HepG2 (cell line): ENCODE measurements around the gene FAM78A. TPM values are rescaled to one million over a fixed set of nuclear protein-coding genes. Genes with fewer than 3 reads are reported as not detected.

Experiments
- ERF ChIP-seq: IDR thresholded peaks from 2 replicates; pipeline ENCODE4 v1.6.1; 2018; ENCODE audit warnings: missing biosample characterization, missing genetic modification reagents
- KDM2A ChIP-seq: sonication (generic); formaldehyde crosslinking; IDR thresholded peaks from 2 replicates; pipeline ENCODE4 v1.4.0; 2020; ENCODE audit warnings: low read depth, missing genetic modification reagents, borderline replicate concordance
- MEF2D ChIP-seq: sonication (generic); formaldehyde crosslinking; IDR thresholded peaks from 2 replicates; pipeline ENCODE4 v1.5.1; 2020; ENCODE audit warnings: mild to moderate bottlenecking, missing genetic modification reagents
- ZNF513 ChIP-seq: sonication (generic); formaldehyde crosslinking; conservative IDR thresholded peaks from 2 replicates; pipeline ENCODE4 v1.5.0; 2020; ENCODE audit warnings: missing genetic modification reagents
- ZNF792 ChIP-seq: IDR thresholded peaks from 2 replicates; pipeline ENCODE4 v1.6.1; 2016
- ZSCAN12 ChIP-seq: sonication (generic); formaldehyde crosslinking; IDR thresholded peaks from 2 replicates; pipeline ENCODE4 v1.9.0; 2021; ENCODE audit warnings: mild to moderate bottlenecking, missing genetic modification reagents
- polyA plus RNA-seq, 8 experiments: library from polyadenylated mRNA; depleted of rRNA in 3 of 8; stranded (reverse) in 7 of 8; unstranded in 1 of 8; fragments of >200 nt; fragmentation: Illumina TruSeq in 4 of 8; extraction: Trizol in 4 of 8; gene quantifications; 2 replicates each; pipeline versions ENCODE4 v1.2.1 to v1.2.3, GENCODE V29; 2011 to 2016; ENCODE audit warnings: low read depth in 4 of 8, missing spikeins in 1 of 8, mixed read lengths in 1 of 8; ENCODE audit not compliant: insufficient read depth in 1 of 8
- total RNA-seq, 5 experiments: library from RNA; depleted of rRNA; stranded (reverse); fragments of >200 nt; fragmentation: Illumina TruSeq; extraction: Trizol; gene quantifications; 2 replicates each; pipeline ENCODE4 v1.2.3, GENCODE V29; 2016; ENCODE audit warnings: low read depth in 1 of 5
- TF ChIP-seq, protein P1 (sequence below): sonication (generic); formaldehyde crosslinking; IDR thresholded peaks from 2 replicates; pipeline ENCODE4 v1.9.0; 2021; ENCODE audit warnings: mild to moderate bottlenecking, missing genetic modification reagents
- TF ChIP-seq, protein P2 (sequence below): sonication (generic); formaldehyde crosslinking; IDR thresholded peaks from 2 replicates; pipeline ENCODE4 v1.4.0; 2020; ENCODE audit warnings: mild to moderate bottlenecking, missing genetic modification reagents
- TF ChIP-seq, protein P3 (sequence below): sonication (generic); formaldehyde crosslinking; IDR thresholded peaks from 2 replicates; pipeline ENCODE4 v1.8.1; 2022; ENCODE audit warnings: low read depth, mild to moderate bottlenecking, missing genetic modification reagents

The FAM78A gene
- total and polyA plus RNA-seq, 2 of the 13 experiments (the other 11 are each of a cell fraction or from before 2014, with no cell fraction given): 0.18 to 0.62 TPM

GRCh38 chr9:131289301-131290035, 13.2 kb upstream of the FAM78A start, which contains the start of gene PLPP7 (continued):
- no peak for TF ChIP-seq ZNF513 (CRISPR knock-in tag)
- TF ChIP-seq, protein P1, sequence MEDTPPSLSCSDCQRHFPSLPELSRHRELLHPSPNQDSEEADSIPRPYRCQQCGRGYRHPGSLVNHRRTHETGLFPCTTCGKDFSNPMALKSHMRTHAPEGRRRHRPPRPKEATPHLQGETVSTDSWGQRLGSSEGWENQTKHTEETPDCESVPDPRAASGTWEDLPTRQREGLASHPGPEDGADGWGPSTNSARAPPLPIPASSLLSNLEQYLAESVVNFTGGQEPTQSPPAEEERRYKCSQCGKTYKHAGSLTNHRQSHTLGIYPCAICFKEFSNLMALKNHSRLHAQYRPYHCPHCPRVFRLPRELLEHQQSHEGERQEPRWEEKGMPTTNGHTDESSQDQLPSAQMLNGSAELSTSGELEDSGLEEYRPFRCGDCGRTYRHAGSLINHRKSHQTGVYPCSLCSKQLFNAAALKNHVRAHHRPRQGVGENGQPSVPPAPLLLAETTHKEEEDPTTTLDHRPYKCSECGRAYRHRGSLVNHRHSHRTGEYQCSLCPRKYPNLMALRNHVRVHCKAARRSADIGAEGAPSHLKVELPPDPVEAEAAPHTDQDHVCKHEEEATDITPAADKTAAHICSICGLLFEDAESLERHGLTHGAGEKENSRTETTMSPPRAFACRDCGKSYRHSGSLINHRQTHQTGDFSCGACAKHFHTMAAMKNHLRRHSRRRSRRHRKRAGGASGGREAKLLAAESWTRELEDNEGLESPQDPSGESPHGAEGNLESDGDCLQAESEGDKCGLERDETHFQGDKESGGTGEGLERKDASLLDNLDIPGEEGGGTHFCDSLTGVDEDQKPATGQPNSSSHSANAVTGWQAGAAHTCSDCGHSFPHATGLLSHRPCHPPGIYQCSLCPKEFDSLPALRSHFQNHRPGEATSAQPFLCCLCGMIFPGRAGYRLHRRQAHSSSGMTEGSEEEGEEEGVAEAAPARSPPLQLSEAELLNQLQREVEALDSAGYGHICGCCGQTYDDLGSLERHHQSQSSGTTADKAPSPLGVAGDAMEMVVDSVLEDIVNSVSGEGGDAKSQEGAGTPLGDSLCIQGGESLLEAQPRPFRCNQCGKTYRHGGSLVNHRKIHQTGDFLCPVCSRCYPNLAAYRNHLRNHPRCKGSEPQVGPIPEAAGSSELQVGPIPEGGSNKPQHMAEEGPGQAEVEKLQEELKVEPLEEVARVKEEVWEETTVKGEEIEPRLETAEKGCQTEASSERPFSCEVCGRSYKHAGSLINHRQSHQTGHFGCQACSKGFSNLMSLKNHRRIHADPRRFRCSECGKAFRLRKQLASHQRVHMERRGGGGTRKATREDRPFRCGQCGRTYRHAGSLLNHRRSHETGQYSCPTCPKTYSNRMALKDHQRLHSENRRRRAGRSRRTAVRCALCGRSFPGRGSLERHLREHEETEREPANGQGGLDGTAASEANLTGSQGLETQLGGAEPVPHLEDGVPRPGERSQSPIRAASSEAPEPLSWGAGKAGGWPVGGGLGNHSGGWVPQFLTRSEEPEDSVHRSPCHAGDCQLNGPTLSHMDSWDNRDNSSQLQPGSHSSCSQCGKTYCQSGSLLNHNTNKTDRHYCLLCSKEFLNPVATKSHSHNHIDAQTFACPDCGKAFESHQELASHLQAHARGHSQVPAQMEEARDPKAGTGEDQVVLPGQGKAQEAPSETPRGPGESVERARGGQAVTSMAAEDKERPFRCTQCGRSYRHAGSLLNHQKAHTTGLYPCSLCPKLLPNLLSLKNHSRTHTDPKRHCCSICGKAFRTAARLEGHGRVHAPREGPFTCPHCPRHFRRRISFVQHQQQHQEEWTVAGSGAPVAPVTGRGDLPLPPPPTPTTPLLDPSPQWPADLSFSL: no peak
- TF ChIP-seq ZSCAN12: no peak
- TF ChIP-seq, protein P2, sequence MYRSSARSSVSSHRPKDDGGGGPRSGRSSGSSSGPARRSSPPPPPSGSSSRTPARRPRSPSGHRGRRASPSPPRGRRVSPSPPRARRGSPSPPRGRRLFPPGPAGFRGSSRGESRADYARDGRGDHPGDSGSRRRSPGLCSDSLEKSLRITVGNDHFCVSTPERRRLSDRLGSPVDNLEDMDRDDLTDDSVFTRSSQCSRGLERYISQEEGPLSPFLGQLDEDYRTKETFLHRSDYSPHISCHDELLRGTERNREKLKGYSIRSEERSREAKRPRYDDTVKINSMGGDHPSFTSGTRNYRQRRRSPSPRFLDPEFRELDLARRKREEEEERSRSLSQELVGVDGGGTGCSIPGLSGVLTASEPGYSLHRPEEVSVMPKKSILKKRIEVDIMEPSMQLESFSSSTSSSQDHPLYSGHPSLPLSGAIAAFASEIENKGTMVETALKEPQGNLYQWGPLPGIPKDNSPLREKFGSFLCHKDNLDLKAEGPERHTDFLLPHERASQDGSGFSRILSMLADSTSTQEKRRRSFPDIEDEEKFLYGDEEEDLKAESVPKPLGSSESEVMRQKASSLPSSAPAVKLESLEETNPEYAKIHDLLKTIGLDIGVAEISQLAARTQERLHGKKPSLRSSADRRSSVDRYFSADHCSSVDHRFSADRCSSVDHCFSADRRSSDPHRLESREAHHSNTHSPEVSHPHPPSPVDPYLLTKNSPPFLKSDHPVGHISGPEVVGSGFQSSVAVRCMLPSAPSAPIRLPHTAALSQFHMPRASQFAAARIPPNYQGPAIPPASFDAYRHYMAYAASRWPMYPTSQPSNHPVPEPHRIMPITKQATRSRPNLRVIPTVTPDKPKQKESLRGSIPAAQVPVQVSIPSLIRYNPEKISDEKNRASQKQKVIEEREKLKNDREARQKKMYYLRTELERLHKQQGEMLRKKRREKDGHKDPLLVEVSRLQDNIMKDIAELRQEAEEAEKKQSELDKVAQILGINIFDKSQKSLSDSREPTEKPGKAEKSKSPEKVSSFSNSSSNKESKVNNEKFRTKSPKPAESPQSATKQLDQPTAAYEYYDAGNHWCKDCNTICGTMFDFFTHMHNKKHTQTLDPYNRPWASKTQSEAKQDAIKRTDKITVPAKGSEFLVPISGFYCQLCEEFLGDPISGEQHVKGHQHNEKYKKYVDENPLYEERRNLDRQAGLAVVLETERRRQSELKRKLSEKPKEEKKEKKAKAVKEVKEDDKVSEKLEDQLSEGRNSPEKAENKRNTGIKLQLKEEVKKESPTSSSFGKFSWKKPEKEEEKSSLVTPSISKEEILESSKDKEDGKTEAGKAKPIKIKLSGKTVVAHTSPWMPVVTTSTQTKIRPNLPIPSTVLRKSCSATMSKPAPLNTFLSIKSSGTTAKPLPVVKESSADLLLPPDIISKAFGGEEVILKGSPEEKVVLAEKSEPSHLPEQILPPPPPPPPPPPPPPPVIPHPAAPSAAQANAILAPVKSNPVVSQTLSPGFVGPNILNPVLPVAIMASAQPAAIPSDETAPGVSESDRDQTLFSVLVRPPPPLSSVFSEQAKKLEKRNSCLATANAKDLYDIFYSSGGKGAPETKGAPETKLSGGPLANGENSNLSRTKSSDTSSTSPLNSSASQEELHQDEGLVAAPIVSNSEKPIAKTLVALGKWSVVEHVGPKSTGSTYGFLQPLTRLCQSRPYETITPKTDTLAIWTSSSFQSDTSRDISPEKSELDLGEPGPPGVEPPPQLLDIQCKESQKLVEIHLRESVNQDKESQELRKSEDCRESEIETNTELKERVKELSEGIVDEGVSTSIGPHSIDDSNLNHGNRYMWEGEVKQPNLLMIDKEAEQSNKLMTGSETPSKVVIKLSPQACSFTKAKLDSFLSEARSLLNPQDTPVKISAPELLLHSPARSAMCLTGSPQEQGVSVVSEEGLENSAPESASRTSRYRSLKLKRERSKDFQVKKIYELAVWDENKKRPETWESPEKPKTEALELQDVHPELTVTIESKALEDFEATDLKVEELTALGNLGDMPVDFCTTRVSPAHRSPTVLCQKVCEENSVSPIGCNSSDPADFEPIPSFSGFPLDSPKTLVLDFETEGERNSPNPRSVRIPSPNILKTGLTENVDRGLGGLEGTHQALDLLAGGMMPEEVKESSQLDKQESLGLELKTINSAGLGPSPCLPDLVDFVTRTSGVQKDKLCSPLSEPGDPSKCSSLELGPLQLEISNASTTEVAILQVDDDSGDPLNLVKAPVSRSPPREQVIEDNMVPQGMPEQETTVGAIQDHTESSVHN (CRISPR knock-in tag): no peak
- peak; percentile 19; the same call in 1 of the 2 replicates for TF ChIP-seq KDM2A (CRISPR knock-in tag)
- peak; percentile 48; the same call in 1 of the 2 replicates for TF ChIP-seq MEF2D (CRISPR knock-in tag)
- no peak for TF ChIP-seq ZNF792 (CRISPR knock-in tag)
- TF ChIP-seq ERF (CRISPR knock-in tag): 0 out of 2 replicates have a peak, but pooled peaks have one; percentile 39
- TF ChIP-seq, protein P3, sequence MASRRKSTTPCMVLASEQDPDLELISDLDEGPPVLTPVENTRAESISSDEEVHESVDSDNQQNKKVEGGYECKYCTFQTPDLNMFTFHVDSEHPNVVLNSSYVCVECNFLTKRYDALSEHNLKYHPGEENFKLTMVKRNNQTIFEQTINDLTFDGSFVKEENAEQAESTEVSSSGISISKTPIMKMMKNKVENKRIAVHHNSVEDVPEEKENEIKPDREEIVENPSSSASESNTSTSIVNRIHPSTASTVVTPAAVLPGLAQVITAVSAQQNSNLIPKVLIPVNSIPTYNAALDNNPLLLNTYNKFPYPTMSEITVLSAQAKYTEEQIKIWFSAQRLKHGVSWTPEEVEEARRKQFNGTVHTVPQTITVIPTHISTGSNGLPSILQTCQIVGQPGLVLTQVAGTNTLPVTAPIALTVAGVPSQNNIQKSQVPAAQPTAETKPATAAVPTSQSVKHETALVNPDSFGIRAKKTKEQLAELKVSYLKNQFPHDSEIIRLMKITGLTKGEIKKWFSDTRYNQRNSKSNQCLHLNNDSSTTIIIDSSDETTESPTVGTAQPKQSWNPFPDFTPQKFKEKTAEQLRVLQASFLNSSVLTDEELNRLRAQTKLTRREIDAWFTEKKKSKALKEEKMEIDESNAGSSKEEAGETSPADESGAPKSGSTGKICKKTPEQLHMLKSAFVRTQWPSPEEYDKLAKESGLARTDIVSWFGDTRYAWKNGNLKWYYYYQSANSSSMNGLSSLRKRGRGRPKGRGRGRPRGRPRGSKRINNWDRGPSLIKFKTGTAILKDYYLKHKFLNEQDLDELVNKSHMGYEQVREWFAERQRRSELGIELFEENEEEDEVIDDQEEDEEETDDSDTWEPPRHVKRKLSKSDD (CRISPR knock-in tag): no peak
